K562 (cell line): ENCODE measurements around the gene FILIP1L. TPM values are rescaled to one million over a fixed set of nuclear protein-coding genes. Genes with fewer than 3 reads are reported as not detected.

Experiments
- ATAC-seq: fragments of 200-7000 bp; cut with Tn5 transposase; 3 replicates; pipeline ENCODE4 v1.9.1; 2020; ENCODE audit warnings: moderate library complexity
- BruUV-seq: library from RNA; stranded (reverse); fragments of 400-500 nt; replicated peaks from 2 replicates; lab custom pipeline; 2021; lab: Mats Ljungman, UMichigan
- CTCF ChIA-PET: fragments of 300-600 bp; formaldehyde crosslinking; extraction: SDS; loops from one replicate; lab custom pipeline; 2021; ENCODE audit warnings: low intra/inter-chr PET ratio; lab: Yijun Ruan, JAX
- POLR2A ChIA-PET: fragments of 300-600, 350-650 bp; sonication (Branson Sonifier 250); formaldehyde crosslinking; extraction: SDS; loops from one replicate; lab custom pipeline; 2021; ENCODE audit warnings: antibody characterized with exemption, inconsistent platforms; lab: Yijun Ruan, JAX
- DNase-seq, 4 experiments: peaks; one replicate each; pipeline versions ENCODE4 v3.0.0 to v3.0.0-alpha.2; 2011 to 2018; ENCODE audit warnings: low spot score in 3 of 4, mixed read lengths in 3 of 4; ENCODE audit errors: extremely low read depth in 1 of 4
- FAIRE-seq: peaks from 2 replicates; lab custom pipeline; 2011; peaks lifted over from hg19 to GRCh38; lab: Jason Lieb, UNC
- H2AFZ ChIP-seq: 2 replicates; pipeline ENCODE4 v1.6.0; 2011; ENCODE audit warnings: low read depth, low read length, control low read depth, inconsistent platforms
- H3K27ac ChIP-seq: fragments of 200-600 bp; 3 replicates; pipeline ENCODE4 v1.8.0; 2011; ENCODE audit warnings: low read depth, mild to moderate bottlenecking, control low read depth, inconsistent platforms, low read length, moderate library complexity, mixed read lengths; ENCODE audit errors: extremely low read depth
- H3K27me3 ChIP-seq, 2 experiments: fragments of 300-600 bp in 1 of 2; 2 replicates in 1 of 2; 3 replicates in 1 of 2; pipeline versions ENCODE4 v1.6.0 to v1.8.0; 2011; ENCODE audit warnings: inconsistent platforms in 2 of 2, low read length in 2 of 2, mild to moderate bottlenecking in 1 of 2, mixed read lengths in 1 of 2, moderate library complexity in 1 of 2; ENCODE audit not compliant: control insufficient read depth in 2 of 2, insufficient read depth in 2 of 2
- H3K36me3 ChIP-seq: fragments of 300-600 bp; 3 replicates; pipeline ENCODE4 v1.8.0; 2011; ENCODE audit warnings: mild to moderate bottlenecking, low read length, inconsistent platforms; ENCODE audit not compliant: control insufficient read depth, insufficient read depth
- H3K4me1 ChIP-seq, 2 experiments: fragments of 200-600 bp in 1 of 2; replicated peaks in 1 of 2; 2 replicates in 1 of 2; 3 replicates in 1 of 2; pipeline versions ENCODE4 v1.5.1 to v1.8.0; 2011; ENCODE audit warnings: inconsistent platforms in 2 of 2, low read length in 2 of 2, mild to moderate bottlenecking in 1 of 2, mixed read lengths in 1 of 2, moderate library complexity in 1 of 2; ENCODE audit not compliant: control insufficient read depth in 2 of 2, insufficient read depth in 2 of 2
- H3K4me2 ChIP-seq: 2 replicates; pipeline ENCODE4 v1.6.1; 2011; ENCODE audit warnings: low read length, control low read depth, inconsistent platforms, mixed read lengths; ENCODE audit not compliant: insufficient read depth
- H3K4me3 ChIP-seq: fragments of 200-600 bp; sonication (generic), shearing (Covaris generic); 2 replicates; pipeline ENCODE4 v1.5.1; 2016; ENCODE audit warnings: control low read depth, inconsistent platforms
- H3K79me2 ChIP-seq: fragments of 200-600 bp; 3 replicates; pipeline ENCODE4 v1.8.0; 2011; ENCODE audit warnings: low read length, inconsistent platforms; ENCODE audit not compliant: control insufficient read depth, insufficient read depth
- H3K9ac ChIP-seq, 2 experiments: 2 replicates each; pipeline versions ENCODE4 v1.6.0 to v1.6.1; 2011; ENCODE audit warnings: low read depth in 2 of 2, low read length in 2 of 2, control low read depth in 1 of 2, inconsistent platforms in 1 of 2, mild to moderate bottlenecking in 1 of 2, mixed read lengths in 1 of 2; ENCODE audit not compliant: insufficient read depth in 1 of 2
- H3K9me1 ChIP-seq: one replicate; pipeline ENCODE4 v1.6.0; 2011; ENCODE audit warnings: inconsistent platforms, mild to moderate bottlenecking, low read length, moderate library complexity; ENCODE audit not compliant: control insufficient read depth, insufficient read depth
- H3K9me3 ChIP-seq: replicated peaks from 2 replicates; pipeline ENCODE4 v1.5.1; 2011; ENCODE audit warnings: low read depth, low read length, inconsistent platforms; ENCODE audit not compliant: control insufficient read depth, insufficient read depth
- H4K20me1 ChIP-seq: replicated peaks from 2 replicates; pipeline ENCODE4 v1.6.1; 2011; ENCODE audit warnings: low read length, inconsistent platforms, mixed read lengths; ENCODE audit not compliant: control insufficient read depth, insufficient read depth
- ADNP ChIP-seq: fragments of 200-800 bp; sonication (Bioruptor generic); IDR thresholded peaks from 2 replicates; pipeline ENCODE4 v1.6.1; 2016; ENCODE audit warnings: missing genetic modification characterization, missing compliant biosample characterization
- ARID1B ChIP-seq: fragments of 450-650 bp; IDR thresholded peaks from 2 replicates; pipeline ENCODE4 v1.6.1; 2016; ENCODE audit warnings: antibody characterized with exemption, mild to moderate bottlenecking, inconsistent platforms
- EHMT2 ChIP-seq: fragments of 450-650 bp; IDR thresholded peaks from 2 replicates; pipeline ENCODE4 v1.6.1; 2018; ENCODE audit warnings: antibody characterized with exemption
- HDAC1 ChIP-seq, 2 experiments: fragments of 450-650 bp; IDR thresholded peaks; 2 replicates each; pipeline ENCODE4 v1.6.1; 2016 to 2017; ENCODE audit warnings: inconsistent platforms in 1 of 2, mild to moderate bottlenecking in 1 of 2, moderate library complexity in 1 of 2
- KDM1A ChIP-seq, 2 experiments: fragments of 450-650 bp; IDR thresholded peaks; 2 replicates each; pipeline ENCODE4 v1.6.1; 2016; ENCODE audit warnings: mild to moderate bottlenecking in 2 of 2
- MTA1 ChIP-seq: fragments of 450-650 bp; IDR thresholded peaks from 2 replicates; pipeline ENCODE4 v1.6.1; 2017; ENCODE audit warnings: borderline replicate concordance
- PTTG1 ChIP-seq: fragments of 450-650 bp; IDR thresholded peaks from 2 replicates; pipeline ENCODE4 v1.6.1; 2016; ENCODE audit warnings: low read depth, mild to moderate bottlenecking, missing genetic modification characterization, missing compliant biosample characterization
- SMARCE1 ChIP-seq: fragments of 450-650 bp; IDR thresholded peaks from 2 replicates; pipeline ENCODE4 v1.7.1; 2016; ENCODE audit warnings: mild to moderate bottlenecking
- SRF ChIP-seq, 2 experiments: fragments of 250-450, 450-650 bp in 1 of 2; sonication (Bioruptor Pico) in 1 of 2; sonication (generic) in 1 of 2; formaldehyde crosslinking; IDR thresholded peaks; 2 replicates each; pipeline versions ENCODE4 v1.5.0 to v1.5.1; 2020 to 2022; ENCODE audit warnings: mild to moderate bottlenecking in 1 of 2, missing genetic modification reagents in 1 of 2
- ZNF512 ChIP-seq: IDR thresholded peaks from 2 replicates; pipeline ENCODE4 v1.6.1; 2016; ENCODE audit warnings: missing genetic modification characterization, missing compliant biosample characterization
- WGBS: fragments of 100-300 bp; shearing (Covaris generic); methylation state at CpG from one replicate; pipeline ENCODE4 v1.1.6; 2016; ENCODE audit warnings: low coverage, mixed read lengths; ENCODE audit not compliant: insufficient coverage; ENCODE audit errors: missing lambda C conversion rate; 5-methylcytosine and 5-hydroxymethylcytosine counted together
- in situ Hi-C: fragments of 300-500 bp; cut with MboI; formaldehyde crosslinking; loops from 4 replicates; pipeline ENCODE4 v1.15.0; 2018; ENCODE audit warnings: inconsistent platforms, mixed read lengths
- intact Hi-C: fragments of 100-400 bp; cut with micrococcal nuclease; formaldehyde crosslinking; loops from 2 replicates; pipeline ENCODE4 v1.14.2; 2022
- polyA plus RNA-seq, 8 experiments: library from polyadenylated mRNA; depleted of rRNA in 4 of 8; stranded (reverse) in 5 of 8; unstranded in 3 of 8; fragments of >200 nt; fragmentation: Nextera tagmentation in 2 of 8; fragmentation: Illumina TruSeq in 1 of 8; extraction: Ambion mirVana in 2 of 8; extraction: Trizol in 1 of 8; gene quantifications; 2 replicates each; pipeline versions ENCODE4 v1.2.1 to v1.2.3, GENCODE V29; 2011 to 2014; ENCODE audit warnings: inconsistent platforms in 1 of 8, missing spikeins in 1 of 8
- total RNA-seq, 7 experiments: library from RNA; depleted of rRNA in 6 of 7; stranded (reverse); fragments of >200 nt in 6 of 7; fragmentation: Illumina TruSeq in 2 of 7; extraction: Trizol in 2 of 7; gene quantifications; 2 replicates each; pipeline versions ENCODE4 v1.2.1 to v1.2.3, GENCODE V29; 2011 to 2021; ENCODE audit warnings: low replicate concordance in 1 of 7
- TF ChIP-seq, protein P1 (sequence below): fragments of 450-650 bp; formaldehyde crosslinking; IDR thresholded peaks from 2 replicates; pipeline ENCODE4 v1.4.0; 2022; ENCODE audit warnings: missing genetic modification characterization
- TF ChIP-seq, protein P2 (sequence below), 2 experiments: fragments of 450-650 bp; IDR thresholded peaks; 2 replicates each; pipeline ENCODE4 v1.6.1; 2016
- TF ChIP-seq, protein P3 (sequence below): fragments of 450-650 bp; formaldehyde crosslinking; IDR thresholded peaks from 2 replicates; pipeline ENCODE4 v1.4.0; 2022; ENCODE audit warnings: missing genetic modification characterization
- TF ChIP-seq, protein P4 (sequence below): fragments of 450-650 bp; formaldehyde crosslinking; conservative IDR thresholded peaks from 2 replicates; pipeline ENCODE4 v1.4.0; 2022; ENCODE audit warnings: mild to moderate bottlenecking, missing genetic modification characterization

FILIP1L gene
- total and polyA plus RNA-seq, 9 of the 15 experiments (the other 6 are each of a cell fraction or from before 2014, with no cell fraction given) = 0.50 to 2.1 (median 1.1) TPM

DNA sequence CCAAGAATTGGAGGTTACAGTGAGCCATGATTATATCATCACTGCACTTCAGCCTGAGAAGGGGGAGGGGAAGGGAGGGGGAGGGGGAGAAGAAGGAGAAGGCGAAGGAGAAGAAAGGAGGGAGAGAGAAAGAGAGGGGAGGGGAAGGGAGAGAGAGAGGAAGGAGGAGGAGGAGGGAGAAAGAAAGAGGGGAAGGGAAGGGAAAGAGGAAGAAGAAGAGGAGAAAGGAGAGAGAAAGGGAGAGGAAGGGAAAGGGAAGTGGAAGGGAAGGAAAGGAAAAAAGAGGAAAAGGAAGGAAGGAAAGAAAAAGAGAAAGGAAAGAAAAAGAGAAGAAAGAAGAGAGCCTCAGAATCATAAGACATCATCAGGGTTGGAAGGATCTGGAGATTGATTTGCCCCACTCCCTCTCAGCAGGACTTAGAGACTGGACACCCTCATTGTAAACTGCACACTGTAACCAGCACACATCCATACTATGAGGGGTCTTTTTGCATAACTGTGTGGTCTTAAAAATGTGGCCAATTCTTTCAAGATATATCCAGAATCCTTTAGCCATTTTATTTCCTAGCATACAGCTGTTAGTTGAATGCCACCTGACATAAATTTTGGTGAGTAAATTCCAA lies 165.7 kb downstream of the FILIP1L start:
- no peaks in the 10 kb centered on the region for H3K9me3 ChIP-seq
- peaks cover 0 to 10% of the 10 kb centered on the region in 2 experiments; a peak in 2 of 5 replicates for H3K4me1 ChIP-seq
- H2AFZ ChIP-seq = no peak overlapping the region
- no peak for DNase-seq
- H3K9me1 ChIP-seq = no peaks in the 10 kb centered on the region
- no peak overlapping the region for H3K9ac ChIP-seq
- no peaks in the 10 kb centered on the region for H3K27me3 ChIP-seq
- in situ Hi-C loops (no loop called here), intact Hi-C loops (no loop called here)
- no peak for FAIRE-seq
- ChIA-PET POLR2A (interaction anchor here (1.3 kb wide), 1 partner anchor 12 kb away, joined by 3 read pairs; no protein-coding TSS in a partner anchor), CTCF (no interaction called here)
- ATAC-seq = peak; percentile 55; the same call in 2 of the 3 replicates
- peaks cover 4% of the 10 kb centered on the region; the same call in 1 of the 3 replicates for H3K79me2 ChIP-seq
- H3K4me2 ChIP-seq = no peak overlapping the region
- no peaks in the 10 kb centered on the region for H3K36me3 ChIP-seq
- no CpG with 5 or more reads among the region's 1 CpG for WGBS
- no TSS peak for BruUV-seq
- H3K4me3 ChIP-seq = no peak overlapping the region
- H4K20me1 ChIP-seq = 0 out of 2 replicates have a peak, but pooled peaks cover 4% of the 10 kb centered on the region
- no peak overlapping the region for H3K27ac ChIP-seq
- TF ChIP-seq MTA1 = peak; percentile 56; the same call in 1 of the 2 replicates
- TF ChIP-seq, protein P1, sequence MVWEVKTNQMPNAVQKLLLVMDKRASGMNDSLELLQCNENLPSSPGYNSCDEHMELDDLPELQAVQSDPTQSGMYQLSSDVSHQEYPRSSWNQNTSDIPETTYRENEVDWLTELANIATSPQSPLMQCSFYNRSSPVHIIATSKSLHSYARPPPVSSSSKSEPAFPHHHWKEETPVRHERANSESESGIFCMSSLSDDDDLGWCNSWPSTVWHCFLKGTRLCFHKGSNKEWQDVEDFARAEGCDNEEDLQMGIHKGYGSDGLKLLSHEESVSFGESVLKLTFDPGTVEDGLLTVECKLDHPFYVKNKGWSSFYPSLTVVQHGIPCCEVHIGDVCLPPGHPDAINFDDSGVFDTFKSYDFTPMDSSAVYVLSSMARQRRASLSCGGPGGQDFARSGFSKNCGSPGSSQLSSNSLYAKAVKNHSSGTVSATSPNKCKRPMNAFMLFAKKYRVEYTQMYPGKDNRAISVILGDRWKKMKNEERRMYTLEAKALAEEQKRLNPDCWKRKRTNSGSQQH (CRISPR knock-in tag) = peak; percentile 81; the same call in 1 of the 2 replicates
- peak; percentile 18; the same call in 1 of the 2 replicates for TF ChIP-seq ARID1B
- TF ChIP-seq, protein P2, sequence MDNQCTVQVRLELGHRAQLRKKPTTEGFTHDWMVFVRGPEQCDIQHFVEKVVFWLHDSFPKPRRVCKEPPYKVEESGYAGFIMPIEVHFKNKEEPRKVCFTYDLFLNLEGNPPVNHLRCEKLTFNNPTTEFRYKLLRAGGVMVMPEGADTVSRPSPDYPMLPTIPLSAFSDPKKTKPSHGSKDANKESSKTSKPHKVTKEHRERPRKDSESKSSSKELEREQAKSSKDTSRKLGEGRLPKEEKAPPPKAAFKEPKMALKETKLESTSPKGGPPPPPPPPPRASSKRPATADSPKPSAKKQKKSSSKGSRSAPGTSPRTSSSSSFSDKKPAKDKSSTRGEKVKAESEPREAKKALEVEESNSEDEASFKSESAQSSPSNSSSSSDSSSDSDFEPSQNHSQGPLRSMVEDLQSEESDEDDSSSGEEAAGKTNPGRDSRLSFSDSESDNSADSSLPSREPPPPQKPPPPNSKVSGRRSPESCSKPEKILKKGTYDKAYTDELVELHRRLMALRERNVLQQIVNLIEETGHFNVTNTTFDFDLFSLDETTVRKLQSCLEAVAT (IDR thresholded peaks at IDR 0.05) = no peak
- no peak for TF ChIP-seq SMARCE1
- no peak for TF ChIP-seq PTTG1
- TF ChIP-seq KDM1A (IDR thresholded peaks at IDR 0.05) = peak in 1 of 2 experiments; percentile 71; a peak in 2 of 4 replicates
- TF ChIP-seq ADNP (tag) = no peak
- TF ChIP-seq, protein P3, sequence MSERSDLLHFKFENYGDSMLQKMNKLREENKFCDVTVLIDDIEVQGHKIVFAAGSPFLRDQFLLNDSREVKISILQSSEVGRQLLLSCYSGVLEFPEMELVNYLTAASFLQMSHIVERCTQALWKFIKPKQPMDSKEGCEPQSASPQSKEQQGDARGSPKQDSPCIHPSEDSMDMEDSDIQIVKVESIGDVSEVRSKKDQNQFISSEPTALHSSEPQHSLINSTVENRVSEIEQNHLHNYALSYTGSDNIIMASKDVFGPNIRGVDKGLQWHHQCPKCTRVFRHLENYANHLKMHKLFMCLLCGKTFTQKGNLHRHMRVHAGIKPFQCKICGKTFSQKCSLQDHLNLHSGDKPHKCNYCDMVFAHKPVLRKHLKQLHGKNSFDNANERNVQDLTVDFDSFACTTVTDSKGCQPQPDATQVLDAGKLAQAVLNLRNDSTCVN (CRISPR knock-in tag) = peak; percentile 64; the same call in 1 of the 2 replicates
- TF ChIP-seq HDAC1 (IDR thresholded peaks at IDR 0.05) = peak in 1 of 2 experiments; percentile 53; a peak in 1 of 4 replicates
- TF ChIP-seq, protein P4, sequence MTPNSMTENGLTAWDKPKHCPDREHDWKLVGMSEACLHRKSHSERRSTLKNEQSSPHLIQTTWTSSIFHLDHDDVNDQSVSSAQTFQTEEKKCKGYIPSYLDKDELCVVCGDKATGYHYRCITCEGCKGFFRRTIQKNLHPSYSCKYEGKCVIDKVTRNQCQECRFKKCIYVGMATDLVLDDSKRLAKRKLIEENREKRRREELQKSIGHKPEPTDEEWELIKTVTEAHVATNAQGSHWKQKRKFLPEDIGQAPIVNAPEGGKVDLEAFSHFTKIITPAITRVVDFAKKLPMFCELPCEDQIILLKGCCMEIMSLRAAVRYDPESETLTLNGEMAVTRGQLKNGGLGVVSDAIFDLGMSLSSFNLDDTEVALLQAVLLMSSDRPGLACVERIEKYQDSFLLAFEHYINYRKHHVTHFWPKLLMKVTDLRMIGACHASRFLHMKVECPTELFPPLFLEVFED (CRISPR knock-in tag) = peak; percentile 71; the same call in 1 of the 2 replicates
- TF ChIP-seq ZNF512 (tag) = peak; percentile 89
- peak; percentile 66; the same call in 1 of the 2 replicates for TF ChIP-seq EHMT2
- TF ChIP-seq SRF (CRISPR knock-in tag; IDR thresholded peaks at IDR 0.05) = no peak
